Left ventricle myocardium inferior (tissue), 1 donor: ENCODE results near the gene GABRB3. TPM values are rescaled to one million over a fixed set of nuclear protein-coding genes. Genes with fewer than 3 reads are reported as not detected.

Experiments used
- DNase-seq: peaks from one replicate; pipeline ENCODE4 v3.0.0-alpha.2; 2020
- H3K27ac ChIP-seq: fragments of 200-600 bp; replicated peaks from 2 replicates; pipeline ENCODE4 v1.8.0; 2021
- H3K27me3 ChIP-seq: fragments of 200-600 bp; 2 replicates; pipeline ENCODE4 v1.8.0; 2021; ENCODE audit warnings: low read depth
- H3K36me3 ChIP-seq: fragments of 200-600 bp; 2 replicates; pipeline ENCODE4 v1.8.0; 2021
- H3K4me1 ChIP-seq: fragments of 200-600 bp; 2 replicates; pipeline ENCODE4 v1.8.0; 2021
- H3K4me3 ChIP-seq: fragments of 200-600 bp; 2 replicates; pipeline ENCODE4 v1.8.0; 2021; ENCODE audit warnings: mild to moderate bottlenecking, moderate library complexity
- H3K9me3 ChIP-seq: fragments of 200-600 bp; replicated peaks from 2 replicates; pipeline ENCODE4 v1.8.0; 2021
- intact Hi-C: fragments of 100-400 bp; cut with micrococcal nuclease; formaldehyde crosslinking; loops from one replicate; pipeline ENCODE4 v1.11.0; 2022
- total RNA-seq: library from RNA; stranded (reverse); fragmentation: NEBNext Ultra II Directional; extraction: Animal tissue kit (Norgen Biotek cat#: 25700); gene quantifications from one replicate; pipeline ENCODE4 v1.2.1, GENCODE V29; 2021
- TF ChIP-seq, protein P1 (sequence below): fragments of 200-600 bp; IDR thresholded peaks from 2 replicates; pipeline ENCODE4 v1.8.0; 2021; ENCODE audit warnings: antibody characterized with exemption, mild to moderate bottlenecking, borderline replicate concordance
- donor health status: DM: no; HTN: yes; CAD: no; lungs with severe emphysema.

Gene GABRB3
- total RNA-seq, 1 donor from 2014 or later: 2.4 TPM

DNA sequence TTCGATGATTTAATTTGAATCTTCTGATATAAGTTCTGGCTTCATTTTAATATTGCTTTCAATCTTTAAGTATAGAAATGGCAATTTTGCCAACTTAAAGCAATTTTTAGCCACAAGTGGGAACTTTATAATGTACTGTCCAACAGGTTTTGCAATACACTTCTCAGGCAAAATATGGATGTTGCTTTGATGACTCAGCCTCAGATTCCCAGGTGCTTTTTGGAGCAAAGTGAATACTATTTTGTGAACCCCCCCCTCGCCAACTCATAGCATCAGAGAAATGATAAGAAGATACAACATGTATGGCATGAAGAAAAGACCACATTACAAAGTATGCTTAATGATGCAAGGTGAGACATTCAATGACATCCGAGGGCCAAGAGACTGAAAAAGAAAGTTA is 158.1 kb downstream of the GABRB3 start:
- TF ChIP-seq, protein P1, sequence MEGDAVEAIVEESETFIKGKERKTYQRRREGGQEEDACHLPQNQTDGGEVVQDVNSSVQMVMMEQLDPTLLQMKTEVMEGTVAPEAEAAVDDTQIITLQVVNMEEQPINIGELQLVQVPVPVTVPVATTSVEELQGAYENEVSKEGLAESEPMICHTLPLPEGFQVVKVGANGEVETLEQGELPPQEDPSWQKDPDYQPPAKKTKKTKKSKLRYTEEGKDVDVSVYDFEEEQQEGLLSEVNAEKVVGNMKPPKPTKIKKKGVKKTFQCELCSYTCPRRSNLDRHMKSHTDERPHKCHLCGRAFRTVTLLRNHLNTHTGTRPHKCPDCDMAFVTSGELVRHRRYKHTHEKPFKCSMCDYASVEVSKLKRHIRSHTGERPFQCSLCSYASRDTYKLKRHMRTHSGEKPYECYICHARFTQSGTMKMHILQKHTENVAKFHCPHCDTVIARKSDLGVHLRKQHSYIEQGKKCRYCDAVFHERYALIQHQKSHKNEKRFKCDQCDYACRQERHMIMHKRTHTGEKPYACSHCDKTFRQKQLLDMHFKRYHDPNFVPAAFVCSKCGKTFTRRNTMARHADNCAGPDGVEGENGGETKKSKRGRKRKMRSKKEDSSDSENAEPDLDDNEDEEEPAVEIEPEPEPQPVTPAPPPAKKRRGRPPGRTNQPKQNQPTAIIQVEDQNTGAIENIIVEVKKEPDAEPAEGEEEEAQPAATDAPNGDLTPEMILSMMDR: no peak
- no peaks in the 10 kb centered on the region for H3K27me3 ChIP-seq
- intact Hi-C loops: no loop called here
- peaks cover 9% of the 10 kb centered on the region for H3K9me3 ChIP-seq
- H3K4me1 ChIP-seq: no peaks in the 10 kb centered on the region
- DNase-seq: no peak
- H3K27ac ChIP-seq: no peak overlapping the region
- H3K36me3 ChIP-seq: no peaks in the 10 kb centered on the region
- H3K4me3 ChIP-seq: no peak overlapping the region

DNA sequence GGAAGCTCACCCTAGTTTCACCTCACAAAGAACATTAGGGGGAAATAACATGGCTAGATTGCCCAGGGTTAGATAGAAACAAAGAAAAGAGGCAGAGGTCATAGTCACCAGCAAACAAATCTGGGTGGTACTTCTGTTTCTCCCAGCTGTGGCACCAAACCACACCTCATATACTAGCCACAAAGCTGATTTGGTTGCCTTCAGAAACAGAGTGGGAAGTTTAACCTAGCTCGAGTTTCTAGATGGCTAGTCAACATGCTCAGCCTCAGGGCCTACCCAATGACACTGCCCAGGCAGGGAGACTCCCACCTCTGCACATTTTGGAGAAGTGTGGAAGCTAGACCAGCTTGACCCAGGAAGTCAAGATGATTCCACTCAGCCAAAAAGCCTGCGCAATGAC is 174.2 kb downstream of the GABRB3 start:
- no peaks in the 10 kb centered on the region for H3K36me3 ChIP-seq
- H3K9me3 ChIP-seq: peaks cover 50% of the 10 kb centered on the region
- DNase-seq: no peak
- H3K27me3 ChIP-seq: no peaks in the 10 kb centered on the region
- intact Hi-C loops: no loop called here
- H3K27ac ChIP-seq: no peak overlapping the region
- TF ChIP-seq, protein P1: no peak
- no peak overlapping the region for H3K4me3 ChIP-seq
- H3K4me1 ChIP-seq: no peaks in the 10 kb centered on the region

DNA sequence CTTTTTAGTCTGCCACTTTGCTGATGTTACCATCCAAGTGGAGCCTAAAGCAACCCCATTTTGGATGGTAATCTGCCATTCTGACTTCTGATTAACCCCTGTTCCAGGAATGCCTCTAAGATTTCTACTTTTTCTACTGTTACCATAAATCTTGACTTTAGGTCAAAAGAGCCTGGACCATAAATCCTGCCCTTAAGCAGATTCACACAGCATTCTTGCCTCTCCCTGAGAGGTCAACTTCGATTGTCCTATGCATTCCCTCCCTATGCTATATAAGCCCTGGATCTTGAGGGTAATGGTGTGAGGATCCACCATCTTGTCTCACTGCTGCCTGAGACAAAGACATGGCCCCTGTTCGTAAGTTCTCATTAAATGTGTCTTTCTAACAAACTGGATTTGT is 177.3 kb downstream of the GABRB3 start:
- Histone ChIP-seq H3K36me3 (no peaks in the 10 kb centered on the region), H3K9me3 (peaks cover 22% of the 10 kb centered on the region), H3K4me1 (peaks cover 5% of the 10 kb centered on the region), H3K4me3 (no peak overlapping the region), H3K27me3 (no peaks in the 10 kb centered on the region), H3K27ac (no peak overlapping the region)
- DNase-seq: no peak
- TF ChIP-seq, protein P1: no peak
- intact Hi-C loops: no loop called here

DNA sequence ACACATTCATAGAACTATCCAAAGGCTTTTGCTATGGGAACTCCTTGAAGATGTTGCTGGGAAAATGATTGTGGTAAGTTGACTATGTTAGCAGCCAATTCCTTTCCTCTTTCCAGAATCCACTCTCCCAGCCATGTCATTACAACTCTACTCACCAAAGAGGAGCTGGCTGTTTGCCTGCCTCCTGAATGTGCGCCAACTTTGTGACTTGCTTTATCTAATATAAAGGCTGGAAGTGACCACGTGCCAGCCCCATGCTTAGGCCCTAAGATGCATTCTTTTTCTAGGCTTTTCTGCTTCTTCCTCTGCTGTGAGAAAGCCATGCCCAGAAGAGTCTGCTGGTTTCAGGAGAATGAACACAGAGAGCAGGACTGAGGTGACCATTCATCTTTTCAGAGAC is 182.2 kb downstream of the GABRB3 start:
- Histone ChIP-seq H3K36me3 (no peaks in the 10 kb centered on the region), H3K9me3 (no peaks in the 10 kb centered on the region), H3K4me1 (peaks cover 5% of the 10 kb centered on the region), H3K4me3 (no peak overlapping the region), H3K27ac (no peak overlapping the region), H3K27me3 (no peaks in the 10 kb centered on the region)
- no peak for DNase-seq
- intact Hi-C loops: no loop called here
- TF ChIP-seq, protein P1: no peak

DNA sequence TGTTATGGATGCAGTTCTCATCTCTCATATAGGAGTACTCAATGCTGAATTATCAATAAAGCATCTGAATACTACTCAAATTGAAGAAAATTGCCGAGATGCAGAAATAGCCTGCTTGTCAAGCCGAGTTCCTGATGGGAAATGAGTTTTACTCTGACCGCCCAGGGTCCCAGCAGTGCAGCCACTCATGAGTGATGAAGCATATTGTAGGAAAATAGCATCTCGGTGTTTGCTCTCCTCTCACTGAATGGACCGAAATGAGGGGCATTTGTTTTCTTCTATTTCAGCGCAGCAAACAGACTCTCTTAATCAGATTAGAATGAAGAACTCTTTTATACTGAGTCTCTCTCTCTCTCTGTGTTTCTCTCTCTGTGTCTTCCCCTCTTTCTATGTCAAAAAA is 190.0 kb downstream of the GABRB3 start:
- TF ChIP-seq, protein P1: no peak
- no peaks in the 10 kb centered on the region for H3K4me1 ChIP-seq
- H3K27me3 ChIP-seq: no peaks in the 10 kb centered on the region
- H3K36me3 ChIP-seq: no peaks in the 10 kb centered on the region
- DNase-seq: no peak
- no peak overlapping the region for H3K27ac ChIP-seq
- intact Hi-C loops: no loop called here
- H3K9me3 ChIP-seq: no peaks in the 10 kb centered on the region
- no peak overlapping the region for H3K4me3 ChIP-seq

DNA sequence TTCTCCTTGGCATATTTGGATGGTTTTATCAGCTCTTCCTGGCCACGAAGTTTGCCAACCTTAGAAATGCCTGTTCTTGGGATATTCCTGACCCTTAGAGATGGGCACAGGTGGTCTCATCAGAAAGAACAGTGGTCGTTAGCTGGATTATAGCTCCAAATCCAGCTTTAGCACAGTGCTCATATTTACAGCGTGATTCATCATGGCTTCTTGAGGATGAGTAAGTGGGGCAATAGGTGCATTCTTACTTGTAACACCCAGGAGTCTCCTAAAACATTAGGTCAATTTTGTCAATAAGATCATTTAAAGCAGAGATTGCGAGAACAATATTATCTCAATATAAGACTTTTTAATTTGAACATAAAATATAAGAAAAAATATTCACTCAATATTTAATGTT is 191.9 kb downstream of the GABRB3 start:
- Histone ChIP-seq H3K36me3 (no peaks in the 10 kb centered on the region), H3K4me3 (no peak overlapping the region), H3K4me1 (no peaks in the 10 kb centered on the region), H3K27ac (no peak overlapping the region), H3K9me3 (no peaks in the 10 kb centered on the region), H3K27me3 (no peaks in the 10 kb centered on the region)
- TF ChIP-seq, protein P1: no peak
- intact Hi-C loops: no loop called here
- no peak for DNase-seq
